ENCODE results near the gene SEMA4F.
A peak's percentile ranks its signal among the peaks of the same experiment; 100 is the strongest.

Gene SEMA4F

GRCh38 chr2:74707837-74708236 lies 53.8 kb downstream of the SEMA4F start:
- DNase-seq (ENCODE audit: low read depth in 2 of 2) = no peak

- no peak for DNase-seq (ENCODE audit: low read depth in 2 of 2)
Measured at GRCh38 chr2:74708296-74708695, 54.2 kb downstream of the SEMA4F start.

DNA sequence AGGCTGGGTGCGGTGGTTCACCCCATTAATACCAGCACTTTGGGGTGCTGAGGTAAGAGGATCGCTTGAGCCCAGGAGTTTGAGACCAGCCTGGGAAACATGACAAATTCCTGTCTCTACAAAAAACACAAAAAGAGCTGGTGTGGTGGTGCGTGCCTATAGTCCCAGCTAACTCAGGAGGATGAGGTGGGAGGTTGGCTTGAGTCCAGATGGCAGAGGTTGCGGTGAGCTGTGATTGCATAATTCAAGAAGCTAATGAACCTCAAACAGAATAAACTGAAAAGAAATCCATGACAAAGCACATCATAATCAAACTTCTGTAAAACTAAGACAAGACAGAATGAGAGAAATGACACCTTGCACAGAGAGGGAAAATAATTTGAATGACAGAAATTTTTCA lies 54.8 kb downstream of the SEMA4F start:
- DNase-seq (ENCODE audit: low read depth in 2 of 2) = no peak

DNA sequence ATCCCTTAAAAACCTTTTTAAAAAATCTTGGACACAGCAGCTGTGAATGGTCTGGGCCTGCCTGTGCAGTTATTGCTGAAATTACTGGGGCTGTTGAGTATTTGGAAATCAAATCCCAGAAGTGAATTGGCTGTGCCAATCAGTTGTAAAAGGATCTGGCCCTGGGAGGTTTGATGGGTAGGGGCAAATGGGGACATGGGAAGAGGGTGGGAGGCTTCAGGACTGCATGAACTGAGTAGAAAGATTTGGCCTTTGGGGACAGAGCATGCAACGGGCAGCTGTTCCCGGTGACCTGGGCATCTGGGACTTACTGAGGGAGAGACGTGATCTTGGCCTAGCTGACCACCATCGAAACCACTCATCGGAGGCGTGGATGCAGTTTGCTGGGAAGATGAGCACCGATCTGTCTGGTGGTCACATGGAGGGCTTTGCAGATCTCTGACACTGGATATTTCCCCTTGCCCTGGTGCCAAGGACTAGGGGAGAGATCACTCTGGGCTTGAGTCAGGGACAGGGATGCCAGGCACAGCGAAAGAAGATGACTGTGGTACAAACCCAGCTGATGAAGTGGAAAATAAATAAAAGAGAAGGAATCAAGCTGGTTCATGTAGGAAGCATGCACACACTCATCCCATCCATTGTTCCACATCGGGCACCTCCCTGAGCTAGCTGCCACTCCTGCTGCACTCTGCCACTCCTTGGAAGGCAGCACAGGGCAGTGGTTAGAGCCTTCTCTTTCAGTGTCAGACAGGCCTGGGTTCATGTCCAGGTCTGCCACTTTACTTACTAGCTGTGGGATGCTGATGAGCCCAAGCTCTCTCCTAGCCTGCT lies 58.4 kb downstream of the SEMA4F start:
- no peak for DNase-seq (ENCODE audit: low read depth in 2 of 2)

GRCh38 chr2:74714691-74715080 lies 60.6 kb downstream of the SEMA4F start:
- DNase-seq (ENCODE audit: low read depth in 2 of 2) = no peak

DNA sequence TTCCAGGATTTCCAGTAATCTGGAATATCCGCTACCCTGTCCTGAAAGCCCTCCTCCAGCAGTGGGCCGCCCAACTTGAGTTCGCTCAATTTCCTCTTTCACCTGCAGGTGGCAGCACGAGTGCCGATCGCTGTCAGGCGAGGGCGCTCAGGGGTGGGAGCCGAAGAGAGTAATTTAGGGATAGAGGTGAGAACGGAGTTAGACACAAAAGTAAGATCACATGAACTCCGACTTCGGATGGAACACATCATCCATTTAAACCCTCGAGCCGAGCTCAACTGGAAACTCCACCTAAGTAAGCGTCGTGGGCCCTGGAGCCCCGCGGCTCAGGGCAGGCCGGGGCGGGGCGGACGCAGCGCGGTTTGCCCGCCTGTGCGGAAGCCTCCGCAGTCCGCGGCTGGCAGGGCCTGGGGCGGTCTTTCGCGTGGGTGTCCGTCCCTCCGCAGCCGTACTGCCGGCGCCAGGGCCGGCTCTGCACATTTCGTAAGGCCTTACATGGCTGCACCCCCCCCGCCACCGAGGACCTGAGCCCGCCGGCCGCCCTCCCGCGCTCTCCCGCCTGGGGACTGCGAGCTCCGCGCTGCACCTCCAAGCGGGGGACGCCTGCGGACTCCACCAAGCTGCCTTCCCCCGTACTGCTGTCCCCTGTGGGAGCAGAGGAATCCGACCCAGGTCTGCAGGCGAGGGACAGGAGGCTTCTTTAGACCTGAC lies 61.2 kb downstream of the SEMA4F start:
- DNase-seq (ENCODE audit: low read depth in 2 of 2) = peak; percentile 57 to 71

DNA sequence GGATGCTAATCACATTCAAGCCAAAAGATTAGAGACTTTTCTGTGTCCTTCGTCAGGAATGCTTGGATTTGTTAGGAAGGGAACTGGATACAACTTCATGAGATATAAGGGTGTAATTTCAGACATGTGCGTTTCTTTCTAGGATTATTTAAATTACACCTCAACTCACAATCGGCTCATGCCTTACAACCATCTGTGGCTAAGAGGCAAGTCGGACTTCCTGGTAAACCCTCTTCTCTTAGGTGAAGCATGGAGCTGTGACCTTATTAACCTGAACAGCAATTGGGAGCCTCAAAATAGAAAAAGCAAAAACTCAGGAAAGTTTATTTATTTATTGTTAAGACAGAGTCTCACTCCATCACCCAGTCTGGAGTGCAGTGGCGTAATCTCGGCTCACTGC lies 61.8 kb downstream of the SEMA4F start:
- no peak for DNase-seq (ENCODE audit: low read depth in 2 of 2)

GRCh38 chr2:74719066-74719465 lies 65.0 kb downstream of the SEMA4F start:
- no peak for DNase-seq (ENCODE audit: low read depth in 2 of 2)

- DNase-seq (ENCODE audit: low read depth in 2 of 2) = no peak
Measured at GRCh38 chr2:74721316-74721715, 67.3 kb downstream of the SEMA4F start.

GRCh38 chr2:74724496-74724895 lies 70.4 kb downstream of the SEMA4F start:
- no peak for DNase-seq (ENCODE audit: low read depth in 2 of 2)

DNA sequence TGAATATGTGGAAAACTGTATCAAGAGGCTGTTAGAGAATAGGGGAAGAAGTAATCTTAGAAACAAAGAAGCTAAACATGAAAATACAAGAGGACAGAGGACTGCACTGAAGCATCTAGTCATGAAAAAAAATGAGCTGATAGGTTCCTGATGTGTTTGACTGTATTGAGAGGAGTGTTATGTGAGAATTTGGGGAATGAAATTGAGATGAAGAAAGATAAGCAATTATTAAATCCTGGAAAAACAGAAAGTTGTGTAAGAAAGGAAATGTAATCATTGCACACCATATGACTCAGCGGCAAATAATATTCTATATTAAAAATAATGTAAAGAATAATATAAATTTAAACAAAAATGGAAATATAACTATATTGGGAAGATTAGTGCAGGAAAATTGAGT lies 71.2 kb downstream of the SEMA4F start:
- no peak for DNase-seq (ENCODE audit: low read depth in 2 of 2)

DNA sequence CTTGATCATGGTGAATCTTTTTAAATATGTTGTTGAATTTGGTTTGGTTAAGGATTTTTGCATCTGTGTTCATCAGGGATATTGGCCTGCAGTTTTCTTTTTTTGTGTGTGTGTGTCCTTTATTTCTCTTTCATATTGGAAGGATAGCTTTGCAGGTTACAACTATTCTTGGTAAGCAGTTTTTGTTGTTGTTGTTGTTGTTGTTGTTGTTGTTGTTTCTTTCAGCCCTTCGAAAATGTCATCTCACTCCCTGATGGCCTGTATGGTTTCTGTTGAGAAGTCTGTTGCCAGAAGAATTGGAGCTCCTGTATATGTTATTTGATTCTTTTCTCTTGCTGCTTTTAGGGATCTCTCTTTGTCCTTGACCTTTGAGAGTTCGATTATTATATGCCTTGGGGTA lies 74.8 kb downstream of the SEMA4F start:
- no peak for DNase-seq (ENCODE audit: low read depth in 2 of 2)

DNA sequence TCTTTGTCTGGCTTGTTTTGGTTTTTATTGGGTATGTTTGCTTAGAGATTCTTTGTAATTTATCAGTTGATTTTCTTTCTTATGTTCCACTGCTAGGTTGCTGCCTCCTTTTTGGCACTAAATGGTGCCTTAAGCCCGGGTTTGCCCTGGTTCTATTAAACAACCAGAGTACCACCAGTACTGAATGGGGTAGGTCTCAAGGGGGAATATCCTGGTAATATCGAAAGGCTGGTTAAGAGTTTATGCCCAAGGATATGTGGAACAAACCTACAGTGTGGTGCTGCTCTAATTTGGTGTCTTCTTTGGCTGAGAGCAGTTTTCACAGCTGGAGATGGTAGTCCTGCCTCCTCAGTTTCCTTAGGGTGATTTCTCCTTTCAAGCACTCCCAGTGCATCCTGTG lies 76.5 kb downstream of the SEMA4F start:
- no peak for DNase-seq (ENCODE audit: low read depth in 2 of 2)

Measured in stimulated activated CD8-positive, alpha-beta memory T cell treated with anti-CD3 and anti-CD28 coated beads, Interleukin-2, amount 100 ng/mL, for 1 hour (primary cell).